Astrocyte of the cerebellum (primary cell): ENCODE results near the gene STON2.
A peak's percentile ranks its signal among the peaks of the same experiment; 100 is the strongest.

ENCODE experiments used
- DNase-seq: peaks from one replicate; pipeline ENCODE4 v3.0.0-alpha.2; 2011; ENCODE audit warnings: low read depth
- H3K4me3 ChIP-seq: 2 replicates; pipeline ENCODE4 v1.5.1; 2011; ENCODE audit warnings: mild to moderate bottlenecking, low read depth, low read length, moderate library complexity
- CTCF ChIP-seq: IDR thresholded peaks from 2 replicates; pipeline ENCODE4 v1.5.1; 2012; ENCODE audit warnings: low read length, low read depth, moderate library complexity, mild to moderate bottlenecking; ENCODE audit errors: missing control alignments
- in situ Hi-C: cut with HindIII; loops from 2 replicates; pipeline ENCODE4 v1.10.0; 2017; ENCODE audit warnings: low sequenced_read_pairs

The STON2 gene

GRCh38 chr14:81440041-81440440, 39.9 kb upstream of the STON2 start:
- H3K4me3 ChIP-seq = no peak overlapping the region
- DNase-seq = no peak
- in situ Hi-C loops = no loop called here
- TF ChIP-seq CTCF = no peak

- TF ChIP-seq CTCF = no peak
- H3K4me3 ChIP-seq = no peak overlapping the region
- in situ Hi-C loops = no loop called here
Observed at GRCh38 chr14:81437244-81437643, 37.1 kb upstream of the STON2 start.

GRCh38 chr14:81436296-81437138, 36.4 kb upstream of the STON2 start:
- peak overlapping the region; percentile 53 for H3K4me3 ChIP-seq
- in situ Hi-C loops = no loop called here
- no peak for DNase-seq
- no peak for TF ChIP-seq CTCF

More at GRCh38 chr14:81437244-81437643, 37.1 kb upstream of the STON2 start:
- no peak for DNase-seq

- H3K4me3 ChIP-seq = peak overlapping the region; percentile 53
- in situ Hi-C loops = no loop called here
- TF ChIP-seq CTCF = no peak
- no peak for DNase-seq
Observed at GRCh38 chr14:81435391-81436295, 35.5 kb upstream of the STON2 start.

- DNase-seq = no peak
- in situ Hi-C loops = no loop called here
- no peak for TF ChIP-seq CTCF
- peak overlapping the region; percentile 53 for H3K4me3 ChIP-seq
Observed at GRCh38 chr14:81435048-81435390, 34.9 kb upstream of the STON2 start.

- peak overlapping the region; percentile 53 for H3K4me3 ChIP-seq
- TF ChIP-seq CTCF = no peak
- in situ Hi-C loops = no loop called here
- no peak for DNase-seq
Observed at GRCh38 chr14:81434230-81434629, 34.1 kb upstream of the STON2 start.
